Stimulated activated CD4-positive, alpha-beta T cell treated with anti-CD3 and anti-CD28 coated beads, Interleukin-2, amount 100 ng/mL, for 4 hours (primary cell): ENCODE results near the gene ATOX1.

ENCODE experiments used
- DNase-seq: peaks from one replicate; pipeline ENCODE4 v3.0.0-alpha.2; 2020; ENCODE audit warnings: low read depth

ATOX1 gene

DNA sequence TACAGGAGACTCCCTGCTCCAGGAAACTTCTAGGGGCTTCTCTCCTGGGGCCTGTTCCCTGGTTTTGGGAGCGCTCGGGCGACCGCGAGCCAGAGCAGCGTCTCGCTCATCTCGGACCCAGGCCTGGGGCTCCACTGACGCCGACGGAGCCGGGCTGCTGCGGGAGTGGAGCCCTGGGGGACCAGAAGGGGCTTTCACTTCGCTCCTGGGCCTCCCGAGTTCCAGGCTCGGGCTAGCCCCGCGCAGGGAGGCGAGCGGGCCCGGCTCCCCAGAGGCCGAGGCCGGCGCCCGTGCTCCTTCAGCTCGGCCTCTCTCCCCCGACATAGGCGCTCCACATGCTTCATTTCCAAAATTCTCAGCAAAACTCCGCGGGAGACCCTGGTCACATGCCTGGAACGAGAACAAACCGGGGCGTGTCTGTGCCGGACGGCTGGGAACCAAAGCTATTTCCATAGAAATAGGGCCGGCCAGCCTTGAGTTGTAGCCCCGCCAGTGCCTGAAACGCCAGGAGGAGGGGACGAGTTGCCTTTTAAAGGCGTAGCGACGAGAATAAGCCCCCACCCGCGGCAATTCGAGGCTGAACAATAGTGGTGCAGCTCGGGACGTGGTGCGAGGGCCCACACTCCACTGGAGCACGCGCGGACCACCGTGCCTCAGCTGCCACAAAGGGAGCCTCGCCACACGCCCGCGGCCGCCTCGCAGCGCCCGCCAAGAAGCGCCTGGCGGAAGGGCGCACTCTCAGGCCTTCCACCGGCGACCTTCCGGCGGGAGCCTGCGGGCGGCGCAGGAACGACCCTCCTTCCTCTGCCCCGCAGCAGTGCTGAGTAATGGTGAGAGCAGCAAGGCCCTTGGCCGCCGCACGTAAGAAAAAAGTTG lies 12.2 kb upstream of the ATOX1 start:
- peak; percentile 29 for DNase-seq

DNA sequence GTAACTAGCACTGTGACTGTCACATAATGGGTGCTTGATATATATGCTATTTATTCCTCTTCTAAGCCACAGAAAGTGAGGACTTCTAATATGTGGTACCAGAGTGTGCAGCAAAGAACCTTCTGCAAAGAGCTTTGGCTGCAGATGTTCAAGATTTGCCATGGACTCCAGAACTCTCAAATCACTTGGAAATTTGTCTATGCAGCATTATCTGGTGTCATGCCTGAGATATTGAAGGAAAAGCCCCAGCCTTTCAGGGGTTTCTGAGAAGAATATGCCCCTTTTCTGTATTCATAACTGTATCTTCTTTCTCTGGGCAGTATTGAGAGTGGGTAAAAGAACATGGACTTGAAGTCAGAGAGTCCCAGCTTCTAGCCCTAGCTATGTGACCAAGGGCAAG lies 8.5 kb upstream of the ATOX1 start:
- no peak for DNase-seq

DNA sequence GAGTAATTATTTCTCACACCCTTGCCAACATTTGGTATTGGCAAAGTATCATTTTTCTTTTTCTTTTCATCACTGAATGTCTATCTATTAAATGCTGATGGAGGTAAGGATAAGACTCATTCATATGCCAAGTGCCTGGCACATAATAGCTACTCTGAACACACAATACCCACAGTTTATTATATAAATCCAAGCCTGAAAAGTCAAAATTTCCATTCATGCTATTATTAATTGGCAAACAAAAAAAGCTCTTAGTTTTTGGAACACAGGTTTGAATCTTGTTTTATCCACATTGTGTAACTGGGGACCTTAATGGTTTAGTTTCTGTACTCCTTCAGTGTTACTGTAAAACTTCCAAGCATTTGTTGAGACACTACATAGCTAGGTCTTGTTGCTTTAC lies 6.4 kb upstream of the ATOX1 start:
- DNase-seq: no peak

DNA sequence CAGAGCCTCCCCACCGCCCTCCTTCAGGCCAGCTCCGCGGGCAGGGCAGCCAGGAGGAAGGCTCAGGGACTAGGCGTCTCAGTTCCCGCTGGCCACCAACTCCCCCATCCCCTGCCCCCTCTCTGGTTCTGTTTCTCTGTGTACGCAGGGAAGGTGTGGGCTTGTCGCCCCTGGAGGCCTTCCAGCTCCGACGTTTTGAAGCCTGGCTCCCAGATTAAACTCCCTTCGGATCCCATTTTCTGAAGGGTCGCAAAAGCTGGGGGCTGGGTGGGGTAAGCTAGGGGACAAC lies 346 bp downstream of the ATOX1 start:
- DNase-seq: no peak

DNA sequence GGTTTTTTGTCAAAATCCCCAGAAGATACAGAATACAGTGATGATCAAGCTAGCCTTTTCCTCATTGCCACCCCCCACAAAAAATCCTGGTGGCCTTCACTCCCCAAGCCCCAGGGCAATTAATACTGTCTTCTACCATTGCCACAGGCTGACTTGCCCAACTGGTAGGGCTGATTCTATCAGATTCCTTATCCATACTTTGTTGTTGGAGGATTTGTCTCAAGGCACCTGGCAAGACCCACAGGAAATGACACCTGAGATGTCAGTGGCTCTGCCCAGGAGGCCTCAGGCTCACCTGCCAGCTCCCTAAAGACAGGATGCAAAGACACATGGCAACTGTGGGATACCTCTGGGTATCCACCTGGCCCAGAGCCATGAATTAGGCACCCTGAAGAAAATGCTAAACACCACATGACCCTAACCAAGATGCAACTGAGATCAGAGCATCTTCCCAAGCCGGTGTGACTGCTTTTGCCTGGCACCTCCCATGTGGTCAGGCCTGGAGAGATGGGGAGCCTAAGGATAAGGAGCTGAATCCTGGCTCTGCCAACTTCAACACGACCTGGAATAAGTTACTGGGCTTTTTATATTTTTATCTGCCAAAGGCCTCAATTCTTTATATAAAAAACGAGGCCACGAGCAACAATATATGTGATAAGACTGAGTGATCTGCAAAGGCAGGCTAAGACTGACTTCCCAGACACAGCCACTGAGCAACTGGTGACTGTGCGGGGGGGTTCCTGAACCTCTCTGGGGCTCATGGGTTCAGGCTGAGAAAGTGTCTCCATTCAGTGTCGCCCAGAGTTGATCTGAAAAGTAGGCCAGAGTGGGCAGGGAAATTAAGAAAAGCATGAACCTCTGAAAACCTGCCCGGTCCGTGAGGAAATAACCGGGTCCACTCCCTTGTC lies 944 bp downstream of the ATOX1 start:
- DNase-seq: peak; percentile 16

DNA sequence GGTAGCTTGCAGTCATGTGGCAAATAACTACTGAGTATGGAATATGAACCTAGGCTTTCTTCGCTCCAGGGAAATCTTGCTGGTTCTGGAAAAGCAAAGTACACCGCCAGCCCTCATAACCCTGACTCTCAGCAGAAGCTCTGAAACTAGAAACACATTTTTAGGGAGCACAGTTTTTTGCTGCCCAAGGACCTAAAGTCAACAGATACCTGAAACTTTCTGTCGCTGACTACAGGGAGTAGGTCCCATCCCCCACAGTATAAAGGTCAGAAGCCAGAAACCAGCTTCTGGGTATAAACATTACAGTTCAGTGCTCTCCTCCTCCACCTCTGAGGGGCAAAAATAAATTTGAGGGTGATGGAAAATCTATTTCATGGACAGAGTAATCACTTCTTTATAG lies 3.0 kb downstream of the ATOX1 start:
- no peak for DNase-seq

DNA sequence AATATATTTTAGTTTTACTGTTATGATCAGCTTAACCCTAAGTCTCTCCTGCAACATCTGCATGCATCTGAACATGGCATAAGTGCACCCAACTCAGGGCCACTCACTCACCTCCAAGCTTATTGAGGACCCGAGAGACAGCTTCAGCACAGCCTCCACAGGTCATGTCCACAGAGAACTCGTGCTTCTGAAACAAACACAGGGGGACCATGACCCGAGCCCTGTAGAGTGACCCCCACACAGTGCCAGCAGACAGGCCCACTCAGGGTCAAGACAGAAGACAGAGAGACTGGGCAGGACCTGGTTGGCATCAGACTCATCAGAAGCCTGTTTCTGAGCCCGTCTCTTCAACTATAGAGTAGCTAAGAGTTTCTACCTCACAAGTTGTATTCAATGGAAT lies 6.8 kb downstream of the ATOX1 start:
- no peak for DNase-seq

DNA sequence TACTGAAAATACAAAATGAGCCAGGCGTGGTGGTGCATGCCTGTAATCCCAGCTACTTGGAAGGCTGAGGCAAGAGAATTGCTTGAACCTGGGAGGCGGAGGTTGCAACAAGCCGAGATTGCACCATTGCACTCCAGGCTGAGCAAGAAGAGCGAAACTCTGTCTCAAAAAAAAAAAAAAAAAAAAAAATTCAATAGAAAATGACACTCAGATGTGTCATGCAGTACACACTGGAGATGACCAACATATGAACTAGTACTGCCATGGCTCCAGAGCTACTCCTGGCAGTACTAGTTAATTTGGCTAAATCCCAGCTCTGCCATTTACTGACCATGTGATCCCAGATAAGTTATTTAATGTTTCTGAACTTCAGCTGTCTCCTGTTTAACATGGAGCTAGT lies 7.3 kb downstream of the ATOX1 start:
- DNase-seq: no peak

DNA sequence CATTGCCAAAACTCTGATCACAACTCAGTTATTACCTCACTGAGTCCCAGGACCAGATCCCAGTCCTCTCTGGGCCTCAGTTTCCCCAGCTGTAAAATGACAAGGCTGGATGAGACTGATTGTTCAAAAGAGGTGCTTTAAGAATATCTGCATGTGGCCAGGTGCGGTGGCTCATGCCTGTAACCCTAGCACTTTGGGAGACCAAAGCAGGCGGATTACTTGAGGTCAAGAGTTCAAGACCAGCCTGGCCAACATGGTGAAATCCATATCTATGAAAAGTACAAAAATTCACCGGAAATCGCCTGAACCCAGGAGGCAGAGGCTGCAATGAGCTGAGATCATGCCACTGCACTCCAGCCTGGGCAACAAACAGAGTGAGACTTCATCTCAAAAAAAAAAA lies 8.3 kb downstream of the ATOX1 start:
- no peak for DNase-seq

DNA sequence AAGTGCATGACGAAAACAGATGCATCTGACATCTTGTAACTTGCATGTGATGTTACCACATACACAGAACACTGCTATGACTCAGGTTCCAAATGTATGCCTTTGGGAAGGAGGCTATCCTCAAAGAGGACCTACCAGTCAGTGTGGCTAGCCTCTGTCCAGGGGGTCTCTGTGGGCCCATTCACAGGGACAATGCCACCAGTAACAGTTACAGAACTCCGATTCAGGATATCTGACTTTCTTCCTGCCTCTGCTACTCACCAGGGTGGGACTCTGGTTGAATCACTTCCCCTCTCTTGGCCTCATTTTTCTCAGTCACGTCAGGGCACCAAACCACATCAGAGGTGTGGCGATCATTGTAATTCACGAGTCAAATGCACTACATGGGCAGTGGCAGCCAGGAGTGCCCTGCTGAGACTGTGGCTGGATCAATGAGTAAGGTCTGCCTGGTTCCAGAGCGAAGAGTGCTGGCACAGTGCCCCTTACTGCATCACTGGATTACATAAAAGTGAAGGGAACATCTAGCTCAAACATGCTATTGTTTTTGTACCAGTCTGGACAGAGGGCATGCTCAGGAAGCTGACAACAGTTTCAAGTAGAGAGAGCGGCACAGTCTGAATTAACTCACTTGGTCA lies 13.2 kb downstream of the ATOX1 start:
- DNase-seq: no peak

DNA sequence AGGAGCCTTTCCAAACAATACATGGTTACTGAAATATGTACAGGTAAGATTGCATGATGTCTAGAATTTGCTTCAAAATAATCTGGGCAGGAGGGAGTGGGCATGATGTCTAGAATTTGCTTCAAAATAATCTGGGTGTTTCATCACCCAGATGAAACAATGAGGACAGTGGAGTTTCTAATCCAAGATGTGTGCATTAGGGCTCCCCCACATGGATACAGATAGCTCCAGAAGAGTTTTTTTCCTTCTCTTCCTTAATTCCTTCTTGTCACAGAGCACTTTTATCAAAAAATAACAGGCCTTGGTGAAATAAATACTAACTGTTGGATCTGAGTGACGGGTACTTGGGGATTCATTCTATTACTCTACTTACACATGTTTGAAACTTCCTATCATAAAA lies 14.9 kb downstream of the ATOX1 start:
- no peak for DNase-seq

DNA sequence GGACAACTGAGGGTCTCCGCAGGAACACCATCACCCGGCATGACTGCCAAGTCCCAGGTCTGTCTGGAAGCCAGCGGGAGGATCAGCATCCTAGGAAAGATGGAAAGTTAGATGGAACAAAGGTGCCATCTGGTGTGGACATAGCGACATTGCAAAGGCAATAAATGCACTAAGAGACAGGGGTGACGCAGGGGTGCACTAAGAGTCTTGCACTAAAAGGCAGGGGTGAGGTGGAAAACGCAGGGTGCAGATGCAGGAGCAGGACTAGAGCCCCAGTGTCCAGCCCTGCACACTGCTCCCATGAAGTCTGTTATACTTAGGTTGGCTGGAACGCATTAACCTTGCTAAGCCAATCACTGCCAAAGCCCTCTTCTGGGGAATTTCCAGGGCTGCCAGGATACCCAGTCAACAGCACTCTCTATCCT lies 15.5 kb downstream of the ATOX1 start:
- DNase-seq: no peak

DNA sequence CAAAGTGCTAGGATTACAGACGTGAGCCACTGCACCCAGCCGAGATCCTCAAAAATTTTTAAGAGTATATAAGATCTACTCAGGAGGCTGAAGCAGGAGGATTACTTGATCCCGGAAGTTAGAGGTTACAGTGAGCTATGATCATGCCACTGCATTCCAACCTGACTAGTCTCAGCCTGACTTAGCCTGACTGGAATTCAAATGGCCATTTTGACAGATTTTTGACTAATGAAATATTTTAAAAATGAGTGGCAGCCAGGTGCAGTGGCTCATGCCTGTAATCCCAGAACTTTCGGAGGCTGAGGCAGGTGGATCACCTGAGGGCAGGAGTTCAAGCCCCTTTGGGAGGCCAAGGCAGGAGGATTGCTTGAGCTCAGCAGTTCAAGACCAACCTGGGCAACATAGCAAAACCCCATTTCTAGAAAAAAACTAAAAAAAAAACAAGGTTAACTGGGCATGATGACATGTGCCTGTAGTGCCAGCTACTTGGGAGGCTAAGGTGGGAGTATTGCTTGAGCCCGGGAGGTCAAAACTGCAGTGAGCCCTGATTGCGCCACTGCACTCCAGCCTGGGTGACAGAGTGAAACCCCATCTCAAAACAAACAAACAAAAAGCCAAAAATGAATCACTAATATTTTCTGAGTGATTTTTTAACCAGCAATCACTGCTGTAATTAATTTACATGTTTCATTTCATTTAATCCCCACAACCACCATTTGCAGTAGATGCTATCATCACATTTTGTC lies 16.6 kb downstream of the ATOX1 start:
- DNase-seq: no peak

DNA sequence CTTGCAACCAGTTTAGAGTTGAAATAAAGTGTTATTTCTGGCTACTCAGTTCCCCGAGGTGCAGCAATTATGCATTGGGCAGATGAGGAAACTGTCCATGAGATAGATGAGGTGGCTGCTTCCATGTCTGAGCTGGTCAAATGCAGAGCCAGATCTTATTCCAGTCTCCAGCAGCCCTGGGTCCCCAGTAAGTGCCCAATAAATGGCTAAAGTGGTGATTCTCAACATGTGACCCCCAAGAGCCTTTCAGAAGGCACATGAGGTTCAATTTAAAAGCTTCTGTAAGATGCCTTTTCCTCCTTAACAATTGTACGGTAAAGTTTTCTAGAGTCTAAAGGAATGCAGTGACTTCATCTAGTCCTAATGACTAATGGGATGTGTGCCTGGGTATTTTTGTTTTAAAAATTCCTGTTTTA lies 17.5 kb downstream of the ATOX1 start:
- no peak for DNase-seq

DNA sequence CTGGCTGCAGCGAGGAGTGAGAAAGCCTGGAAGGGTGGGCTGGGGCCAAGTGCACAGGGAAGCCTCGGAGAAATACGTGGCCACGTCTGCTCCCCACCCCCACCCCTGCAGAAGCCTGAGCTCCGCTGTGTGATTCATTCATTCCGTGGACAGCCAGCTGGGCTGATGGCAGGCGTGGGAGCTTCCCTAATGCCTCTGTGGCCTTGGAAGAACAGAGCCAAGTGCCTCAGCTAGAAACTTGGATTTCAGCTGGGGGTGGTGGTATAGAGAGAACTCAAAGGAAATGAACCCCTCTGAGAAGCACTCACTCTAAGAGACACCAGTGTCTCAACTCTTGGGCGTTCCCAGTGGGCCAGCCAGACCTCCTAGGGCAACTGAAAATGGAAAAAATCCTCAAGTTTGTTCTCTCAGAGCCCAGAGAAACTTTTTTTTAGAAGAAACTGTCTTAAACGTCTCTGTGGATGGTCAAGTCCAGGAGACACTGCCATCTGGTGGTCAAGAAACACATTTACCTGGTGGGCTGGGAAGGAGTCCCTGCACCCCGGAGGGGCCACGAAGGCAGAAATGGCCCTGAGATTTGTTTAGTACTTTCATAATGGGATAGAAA lies 18.0 kb downstream of the ATOX1 start:
- peak; percentile 22 for DNase-seq

DNA sequence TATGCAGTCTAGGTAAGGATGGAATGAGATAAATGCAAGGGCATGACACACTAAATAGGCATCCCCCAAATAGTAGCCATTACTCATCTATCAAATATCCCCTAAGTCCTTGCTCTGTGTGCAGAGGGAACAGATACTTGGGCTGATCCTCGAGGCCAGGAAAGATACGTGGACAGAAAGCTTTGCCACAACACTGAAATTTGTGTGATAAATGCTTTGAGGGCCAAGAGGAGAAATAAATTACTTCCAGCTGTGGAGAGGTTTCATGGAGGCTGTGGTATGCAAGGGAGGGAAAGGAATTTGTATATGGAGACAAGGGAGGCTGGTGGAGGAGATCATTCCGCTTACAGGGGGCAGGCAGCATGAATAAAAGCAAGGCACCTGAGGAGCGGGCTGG lies 18.5 kb downstream of the ATOX1 start:
- DNase-seq: no peak

DNA sequence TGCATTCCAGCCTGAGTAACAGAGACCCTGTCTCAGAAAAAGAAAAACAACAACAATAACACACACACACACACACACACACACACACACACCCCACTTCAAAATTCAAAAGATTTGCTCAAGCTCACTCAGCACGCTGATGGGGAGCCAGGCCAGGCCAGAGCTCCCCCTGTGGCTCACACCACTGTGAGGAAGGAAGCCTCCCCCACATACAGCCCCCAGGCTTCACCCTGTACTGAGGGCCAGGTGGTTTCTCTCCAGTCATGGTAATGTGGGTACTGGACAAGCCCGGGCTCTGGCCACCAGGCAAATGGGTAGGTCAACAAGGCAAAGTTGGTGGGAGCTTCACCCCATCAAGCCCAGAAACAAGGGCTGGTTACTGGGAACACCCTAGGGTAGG lies 19.0 kb downstream of the ATOX1 start:
- no peak for DNase-seq

DNA sequence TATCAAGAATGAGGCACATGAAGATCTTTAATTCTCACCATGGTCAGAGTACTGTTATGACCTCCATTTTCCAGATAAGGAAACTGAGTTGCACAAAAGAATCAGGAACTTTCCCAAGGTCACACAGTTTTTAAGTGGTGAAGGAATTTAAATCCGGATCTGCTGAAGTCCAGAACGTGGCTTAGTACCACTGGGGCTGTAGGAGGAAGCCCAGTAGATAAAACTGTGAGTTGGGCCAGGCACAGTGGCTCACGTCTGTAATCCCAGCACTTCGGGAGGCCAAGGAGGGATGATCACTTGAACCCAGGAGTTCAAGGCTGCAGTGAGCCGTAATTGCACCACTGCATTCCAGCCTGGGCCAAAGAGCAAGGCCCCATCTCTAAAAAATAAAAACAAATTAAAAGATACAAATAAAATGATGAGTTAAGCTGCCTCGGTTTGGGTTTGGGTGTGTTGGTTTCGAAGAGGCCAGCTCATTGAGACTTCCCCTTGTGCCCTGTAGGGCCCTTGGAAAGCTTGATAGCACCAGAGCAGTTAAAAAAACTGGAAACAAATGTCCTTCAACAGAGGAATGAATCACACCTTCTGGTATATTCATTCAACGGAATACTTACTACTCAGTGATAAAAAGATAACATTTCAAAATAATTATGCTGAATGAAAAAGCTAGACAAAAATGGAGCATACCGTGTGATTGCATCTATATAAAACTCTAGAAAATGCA lies 20.1 kb downstream of the ATOX1 start:
- DNase-seq: no peak

DNA sequence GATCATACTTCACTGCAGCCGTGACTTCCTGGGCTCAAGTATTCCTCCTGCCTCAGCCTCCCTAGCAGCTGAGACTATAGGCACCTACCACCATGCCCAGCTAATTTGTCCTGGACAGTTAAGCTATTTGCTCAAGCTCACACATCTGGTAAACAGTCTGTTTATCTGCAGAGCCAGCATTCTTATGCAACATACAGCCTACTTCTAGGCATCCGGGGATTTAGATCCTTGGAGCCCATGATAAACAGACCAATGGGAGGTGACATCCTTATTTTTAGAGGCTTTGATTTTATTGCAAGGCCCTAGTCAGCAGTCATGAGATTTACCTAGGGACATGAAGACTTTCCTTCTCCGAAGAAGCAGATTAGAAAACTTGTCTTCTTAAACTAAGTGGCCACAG lies 21.0 kb downstream of the ATOX1 start:
- DNase-seq: no peak

DNA sequence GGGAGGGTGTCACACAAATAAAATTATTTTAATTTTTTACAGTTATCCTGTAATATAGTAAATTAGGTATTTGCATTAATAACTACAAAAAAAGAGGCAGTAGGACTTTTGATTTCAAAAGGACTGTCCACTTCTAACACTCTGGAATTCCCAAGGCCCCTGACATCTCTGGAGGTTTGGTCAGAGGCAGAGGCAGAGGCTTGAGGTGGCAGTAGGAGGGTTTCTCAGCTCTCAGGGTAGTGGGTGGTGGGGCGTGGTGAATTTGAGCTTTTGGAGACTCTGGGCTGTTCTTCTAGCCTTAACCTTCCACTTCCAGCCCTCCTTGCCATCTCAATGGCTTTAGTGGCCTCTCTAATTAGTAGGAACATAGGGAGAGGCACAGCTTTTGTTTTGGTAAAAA lies 22.8 kb downstream of the ATOX1 start:
- DNase-seq: no peak

DNA sequence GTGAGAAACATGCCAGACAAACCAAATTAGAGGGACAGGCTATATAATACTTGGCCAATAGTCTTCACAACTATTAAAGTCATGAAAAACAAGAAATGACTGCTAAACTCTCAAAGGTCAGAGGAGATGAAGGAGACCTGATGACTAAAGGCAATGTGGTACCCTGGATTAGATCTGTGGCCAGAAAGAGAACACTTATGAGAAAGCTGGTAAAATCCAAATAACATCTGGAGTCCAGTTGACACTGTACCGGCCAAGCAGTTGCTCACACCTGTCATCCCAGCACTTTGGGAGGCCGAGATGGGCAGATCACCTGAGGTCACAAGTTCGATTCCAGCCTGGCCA lies 24.4 kb downstream of the ATOX1 start:
- no peak for DNase-seq
